Activated naive CD8-positive, alpha-beta T cell (primary cell): ENCODE measurements around the gene TMEM150B.

ENCODE experiments used
- H3K27ac Mint-ChIP-seq: one replicate; pipeline ENCODE4 v1.8.0; 2021; ENCODE audit warnings: mixed read lengths
- H3K27me3 Mint-ChIP-seq: one replicate; pipeline ENCODE4 v1.8.0; 2021; ENCODE audit warnings: mixed read lengths
- H3K36me3 Mint-ChIP-seq: one replicate; pipeline ENCODE4 v1.8.0; 2021; ENCODE audit warnings: mixed read lengths
- H3K4me1 Mint-ChIP-seq: one replicate; pipeline ENCODE4 v1.8.0; 2021; ENCODE audit warnings: low read depth, mixed read lengths
- H3K4me3 Mint-ChIP-seq: one replicate; pipeline ENCODE4 v1.8.0; 2021; ENCODE audit warnings: mild to moderate bottlenecking, mixed read lengths
- H3K9me3 Mint-ChIP-seq: one replicate; pipeline ENCODE4 v1.8.0; 2021; ENCODE audit warnings: low read depth, mixed read lengths

The TMEM150B gene

DNA sequence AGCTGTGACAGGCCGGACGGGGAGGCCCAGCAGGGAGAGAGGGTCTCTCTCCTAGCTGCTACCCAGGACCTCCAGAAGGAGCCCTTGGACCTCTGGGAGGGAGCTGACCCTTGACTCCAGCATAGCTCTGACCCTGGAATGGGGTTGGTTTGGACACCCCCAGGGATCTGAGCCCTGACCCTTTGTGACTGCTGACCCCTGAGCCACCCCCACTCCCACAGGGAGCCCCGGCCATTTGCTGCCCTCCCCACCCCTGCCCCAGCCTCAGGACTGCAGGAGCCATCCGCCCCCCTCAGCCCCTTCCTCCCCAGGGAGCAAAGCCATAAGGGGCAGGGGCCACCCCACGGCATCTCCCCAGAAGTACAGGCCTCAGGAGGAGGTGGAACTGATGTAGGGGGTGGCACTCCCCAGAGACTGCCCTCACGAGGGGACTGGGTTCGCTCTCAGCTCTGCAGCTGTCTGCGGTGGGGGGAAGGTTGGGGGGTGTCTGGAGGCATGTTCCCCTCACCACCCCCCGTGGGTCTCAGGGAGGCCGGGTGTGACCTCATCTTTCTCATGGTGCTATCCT, 22.4 kb upstream of the TMEM150B start:
- Mint-ChIP-seq H3K36me3 (no peaks in the 10 kb centered on the region), H3K9me3 (no peaks in the 10 kb centered on the region), H3K4me1 (peaks cover 9% of the 10 kb centered on the region), H3K27ac (no peak overlapping the region), H3K4me3 (no peak overlapping the region), H3K27me3 (peaks cover 3% of the 10 kb centered on the region)

DNA sequence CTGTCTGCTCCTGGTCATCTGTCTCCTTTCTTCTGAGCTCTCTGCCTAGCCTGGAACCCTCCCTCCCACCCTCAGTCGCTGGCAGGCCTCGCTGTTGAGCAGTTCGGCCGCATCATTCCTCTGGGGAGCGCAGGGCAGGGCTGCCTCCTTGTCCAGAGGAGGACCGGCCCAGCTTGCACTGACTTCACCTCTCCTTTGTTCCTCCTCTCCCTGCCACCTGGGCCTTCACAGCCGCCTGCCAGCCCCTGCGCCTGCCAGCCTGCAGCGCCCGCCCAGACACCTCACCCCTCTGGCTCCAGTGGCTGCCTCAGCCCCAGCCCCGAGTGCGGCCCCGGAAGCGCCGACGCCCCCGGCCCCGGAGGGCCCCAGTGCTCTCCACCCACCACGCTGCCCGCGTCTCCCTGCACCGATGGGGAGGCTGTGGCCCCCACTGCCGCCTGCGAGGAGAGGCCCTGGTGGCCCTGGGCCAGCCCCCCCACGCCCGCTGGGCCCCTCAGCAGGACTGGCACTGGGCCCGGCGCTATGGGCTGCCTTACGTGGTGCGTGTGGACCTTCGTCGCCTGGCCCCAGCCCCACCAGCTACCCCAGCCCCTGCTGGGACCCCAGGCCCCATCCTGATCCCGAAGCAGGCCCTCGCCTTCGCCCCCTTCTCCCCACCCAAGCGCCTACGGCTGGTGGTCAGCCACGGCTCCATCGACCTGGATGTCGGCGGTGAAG, 21.7 kb upstream of the TMEM150B start:
- no peak overlapping the region for H3K4me3 Mint-ChIP-seq
- peaks cover 5% of the 10 kb centered on the region for H3K4me1 Mint-ChIP-seq
- H3K9me3 Mint-ChIP-seq, result no peaks in the 10 kb centered on the region
- H3K27me3 Mint-ChIP-seq, result peaks cover 2% of the 10 kb centered on the region
- no peaks in the 10 kb centered on the region for H3K36me3 Mint-ChIP-seq
- H3K27ac Mint-ChIP-seq, result no peak overlapping the region

DNA sequence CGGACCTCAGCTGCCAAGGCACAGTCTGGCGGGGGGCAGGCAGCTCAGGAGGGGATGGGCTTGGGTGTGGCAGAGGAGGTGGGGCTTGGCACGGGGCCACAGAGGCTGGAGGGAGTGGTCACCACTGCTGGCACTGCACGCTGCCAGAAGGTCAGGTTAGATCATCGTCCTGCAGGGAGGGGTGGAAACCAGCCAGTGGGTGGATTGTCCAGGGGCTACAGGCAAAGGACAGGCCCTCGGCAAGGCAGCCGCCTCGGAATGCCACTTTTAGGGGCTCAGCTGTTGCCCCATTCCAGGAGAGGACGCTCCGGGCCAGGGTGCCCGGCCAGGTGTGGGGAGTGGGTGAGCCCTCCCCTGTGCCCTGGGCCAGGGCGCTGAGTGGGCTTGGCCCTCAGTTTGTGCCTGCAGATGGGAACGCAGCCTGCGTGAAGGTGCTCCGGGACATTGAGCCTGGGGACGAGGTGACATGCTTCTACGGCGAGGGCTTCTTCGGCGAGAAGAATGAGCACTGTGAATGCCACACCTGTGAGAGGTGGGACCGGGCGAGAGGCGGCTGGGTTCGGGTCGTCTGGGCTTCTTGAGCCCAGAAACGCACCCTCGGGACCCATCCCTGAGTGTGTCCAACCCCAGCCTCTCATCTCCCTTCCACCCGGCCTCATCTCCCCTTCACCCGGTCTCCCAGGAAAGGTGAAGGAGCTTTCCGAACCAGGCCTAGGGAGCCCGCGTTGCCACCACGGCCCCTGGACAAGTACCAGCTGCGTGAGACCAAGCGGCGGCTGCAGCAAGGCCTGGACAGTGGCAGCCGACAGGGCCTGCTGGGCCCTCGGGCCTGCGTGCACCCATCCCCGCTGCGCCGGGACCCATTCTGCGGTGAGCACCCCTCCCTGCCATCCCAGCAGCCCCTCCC, 20.9 kb upstream of the TMEM150B start:
- H3K4me1 Mint-ChIP-seq, result peaks cover 4% of the 10 kb centered on the region
- no peak overlapping the region for H3K4me3 Mint-ChIP-seq
- H3K9me3 Mint-ChIP-seq, result no peaks in the 10 kb centered on the region
- H3K36me3 Mint-ChIP-seq, result no peaks in the 10 kb centered on the region
- no peaks in the 10 kb centered on the region for H3K27me3 Mint-ChIP-seq
- H3K27ac Mint-ChIP-seq, result no peak overlapping the region

DNA sequence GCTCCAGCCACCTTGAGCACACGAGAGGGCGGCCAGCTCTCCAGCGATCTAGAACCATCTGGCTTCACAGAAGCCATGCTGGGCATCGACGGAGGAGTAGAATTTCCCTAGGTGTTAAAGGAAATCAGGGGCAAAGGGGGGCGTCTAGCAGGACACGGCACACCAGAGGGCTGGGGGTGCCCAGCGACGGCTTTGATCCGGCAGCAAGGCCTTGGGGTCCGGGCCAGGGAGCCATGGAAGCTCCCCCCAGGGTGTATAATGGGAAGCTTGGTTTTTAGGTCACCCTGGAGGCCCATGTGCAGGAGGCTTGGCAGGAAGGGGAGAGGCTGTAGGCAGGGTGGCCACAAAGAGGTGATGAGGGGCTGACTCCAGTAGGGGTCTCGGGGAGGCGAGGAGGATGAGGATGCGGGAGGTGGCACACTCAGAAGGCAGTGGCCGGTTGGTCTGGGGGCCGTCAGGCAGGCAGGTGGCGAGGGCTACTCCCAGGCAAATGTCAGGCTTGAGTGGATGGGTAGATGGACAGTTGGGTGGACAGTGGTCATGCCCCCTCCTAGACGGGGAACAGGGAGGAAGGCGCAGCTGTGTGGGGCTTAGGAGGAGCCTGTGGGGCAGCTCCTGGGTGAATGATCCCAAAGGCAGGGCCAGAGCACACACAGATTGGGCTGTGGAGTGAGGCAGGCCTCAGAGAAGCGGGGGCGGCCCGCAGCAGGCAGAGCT, 20.1 kb upstream of the TMEM150B start:
- Mint-ChIP-seq H3K36me3 (no peaks in the 10 kb centered on the region), H3K4me1 (peaks cover 7% of the 10 kb centered on the region), H3K27ac (no peak overlapping the region), H3K4me3 (no peak overlapping the region), H3K9me3 (no peaks in the 10 kb centered on the region), H3K27me3 (no peaks in the 10 kb centered on the region)

DNA sequence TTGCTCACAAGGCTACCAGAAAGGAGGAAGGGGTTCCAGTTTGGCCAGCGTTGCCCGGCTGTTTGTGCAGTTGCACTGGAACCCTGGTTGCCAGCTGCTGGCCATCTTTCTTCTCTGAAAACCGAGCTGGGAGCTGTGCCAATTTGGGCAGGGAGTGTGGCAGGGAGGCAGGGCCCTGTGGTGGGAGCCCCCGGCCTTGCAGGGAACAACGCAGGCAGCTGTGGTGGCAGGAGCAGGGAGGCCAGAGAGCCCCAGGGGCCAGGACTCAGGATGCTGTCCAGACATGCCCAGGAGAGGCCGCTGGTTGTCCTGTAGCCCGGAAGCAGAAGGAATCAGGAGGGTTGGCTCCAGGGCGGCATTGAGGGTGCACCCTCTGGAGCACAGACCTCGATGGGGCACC, 19.3 kb upstream of the TMEM150B start:
- Mint-ChIP-seq H3K4me3 (no peak overlapping the region), H3K9me3 (no peaks in the 10 kb centered on the region), H3K27me3 (no peaks in the 10 kb centered on the region), H3K36me3 (no peaks in the 10 kb centered on the region), H3K4me1 (peaks cover 9% of the 10 kb centered on the region), H3K27ac (no peak overlapping the region)

DNA sequence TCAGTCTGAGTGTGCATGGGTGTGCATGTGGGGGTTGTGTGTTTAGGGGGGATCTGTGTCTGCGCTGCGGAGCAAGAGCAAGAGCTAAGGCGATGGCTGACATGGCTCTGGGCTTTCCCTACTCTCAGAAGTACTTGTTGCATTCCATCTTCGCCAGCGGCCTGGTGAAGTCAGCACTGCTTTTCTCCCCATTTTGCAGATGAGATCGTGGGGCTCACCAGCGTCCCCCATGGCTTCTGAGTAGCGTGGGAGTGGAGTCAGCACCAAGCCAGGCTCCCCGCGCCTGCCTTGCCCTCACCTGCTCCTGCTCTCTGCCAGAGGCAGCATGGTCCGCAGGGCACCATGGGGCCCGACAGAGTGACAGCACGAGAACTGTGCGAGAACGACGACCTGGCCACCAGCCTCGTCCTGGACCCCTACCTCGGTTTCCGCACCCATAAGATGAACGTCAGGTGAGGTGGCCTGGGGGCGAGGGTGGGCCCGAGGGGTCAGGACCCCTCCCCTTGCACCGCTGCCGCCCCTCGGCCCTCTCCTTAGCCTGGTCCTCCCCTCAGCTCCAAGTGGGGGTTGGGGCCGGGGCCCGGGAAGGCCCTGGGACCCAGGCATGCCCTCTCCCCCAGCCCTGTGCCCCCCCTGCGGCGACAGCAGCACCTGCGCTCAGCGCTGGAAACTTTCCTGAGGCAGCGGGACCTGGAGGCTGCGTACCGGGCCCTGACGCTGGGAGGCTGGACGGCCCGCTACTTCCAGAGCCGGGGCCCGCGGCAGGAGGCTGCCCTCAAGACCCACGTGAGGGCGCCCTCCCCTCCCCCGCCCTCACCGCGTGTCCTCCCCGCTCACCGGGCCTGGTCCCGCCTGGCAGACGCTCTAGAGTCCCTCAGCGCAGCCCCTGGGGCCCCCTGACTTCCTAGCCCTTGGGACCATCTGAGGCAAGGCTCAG, 16.7 kb upstream of the TMEM150B start:
- Mint-ChIP-seq H3K36me3 (no peaks in the 10 kb centered on the region), H3K27ac (peak overlapping the region; percentile 46), H3K9me3 (no peaks in the 10 kb centered on the region), H3K27me3 (no peaks in the 10 kb centered on the region), H3K4me3 (peak overlapping the region; percentile 74), H3K4me1 (peaks cover 16% of the 10 kb centered on the region)

DNA sequence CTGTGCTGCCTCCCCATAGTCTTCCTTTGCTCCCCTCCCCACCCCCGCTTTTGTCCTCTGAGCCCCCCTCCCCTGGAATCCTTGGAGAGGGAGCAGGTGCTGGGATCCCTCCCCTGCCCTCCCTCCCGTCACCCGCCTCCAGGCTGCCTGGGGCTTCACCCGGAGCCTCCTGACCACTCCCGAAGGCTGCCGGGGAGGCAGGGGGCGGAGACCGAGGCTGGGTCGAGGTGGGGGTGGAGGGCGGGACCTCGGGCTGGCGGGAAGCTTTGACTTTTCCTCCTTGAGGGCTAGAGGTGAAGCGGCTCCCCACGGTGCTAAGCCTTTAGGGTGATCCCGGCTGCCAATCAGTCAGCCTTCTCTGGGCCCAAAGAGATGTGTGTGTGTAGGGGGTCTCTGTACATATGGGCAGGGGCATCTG, 16.0 kb upstream of the TMEM150B start:
- H3K36me3 Mint-ChIP-seq, result no peaks in the 10 kb centered on the region
- no peaks in the 10 kb centered on the region for H3K9me3 Mint-ChIP-seq
- peak overlapping the region; percentile 46 for H3K27ac Mint-ChIP-seq

DNA sequence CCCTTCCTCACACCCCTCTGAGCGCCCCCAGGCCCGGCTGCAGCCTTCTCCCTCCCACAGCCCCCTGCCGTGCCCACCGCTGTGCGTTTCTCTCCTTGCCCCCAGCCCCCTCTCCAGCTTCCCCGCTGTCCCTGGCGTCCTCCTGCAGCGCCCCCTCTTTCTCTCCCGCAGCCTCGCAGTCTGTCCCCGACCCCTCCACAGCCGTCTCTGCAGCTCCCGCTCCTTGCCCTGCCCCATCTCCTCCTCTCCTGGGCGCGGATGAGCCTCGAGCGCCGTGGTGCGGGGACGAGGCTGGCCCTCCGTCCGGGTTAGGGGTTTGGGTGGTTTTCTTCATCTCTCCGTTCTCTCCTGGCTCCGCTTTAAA, 15.6 kb upstream of the TMEM150B start:
- H3K27ac Mint-ChIP-seq, result peak overlapping the region; percentile 1

More for the DNA sequence above, 16.0 kb upstream of the TMEM150B start:
- peaks cover 16% of the 10 kb centered on the region for H3K4me1 Mint-ChIP-seq
- peak overlapping the region; percentile 85 for H3K4me3 Mint-ChIP-seq
- no peaks in the 10 kb centered on the region for H3K27me3 Mint-ChIP-seq

DNA sequence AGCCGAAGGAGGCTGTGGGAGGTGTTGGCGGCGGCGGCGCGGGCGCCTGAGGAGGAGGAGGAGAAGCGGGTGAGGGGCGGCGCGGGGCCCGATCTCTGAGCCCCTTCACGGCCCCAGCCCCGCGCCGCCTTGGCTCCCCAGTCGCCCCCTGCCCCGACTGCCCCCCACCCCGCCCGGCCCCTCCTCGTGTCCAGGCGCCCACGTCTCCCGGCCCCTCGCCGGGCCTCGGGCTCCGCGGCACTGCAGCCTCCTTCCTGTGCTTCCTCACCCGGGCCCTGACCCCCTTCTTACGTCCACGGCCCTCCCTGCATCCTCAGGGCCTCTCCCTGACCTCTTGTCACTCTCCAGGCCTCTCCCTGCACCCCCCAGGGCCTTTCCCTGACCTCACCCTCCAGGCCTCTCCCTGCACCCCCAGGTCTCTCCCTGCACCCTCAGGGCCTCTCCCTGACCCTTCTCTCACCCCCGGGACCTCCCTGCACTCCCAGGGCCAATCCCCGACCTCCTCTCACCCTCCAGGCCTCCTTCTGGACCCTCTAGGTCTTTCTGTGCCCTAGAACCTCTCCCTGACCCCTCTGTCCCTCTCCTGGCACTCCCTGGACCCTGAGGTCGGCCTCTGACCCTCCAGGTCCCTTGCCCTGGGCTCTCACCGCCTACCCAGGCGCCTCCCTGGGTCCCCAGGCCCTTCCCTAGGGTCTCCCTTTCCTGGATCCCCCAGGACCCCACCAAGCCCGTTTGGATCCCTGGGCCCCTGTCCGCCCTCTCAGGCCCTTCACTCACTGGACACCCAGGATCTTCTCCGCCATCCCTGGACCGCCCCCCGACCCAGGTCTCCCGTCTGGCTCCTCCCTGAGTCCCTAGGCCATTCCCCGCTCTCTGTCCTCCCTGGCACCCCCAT, 15.0 kb upstream of the TMEM150B start:
- H3K4me3 Mint-ChIP-seq, result peak overlapping the region; percentile 89
- no peaks in the 10 kb centered on the region for H3K27me3 Mint-ChIP-seq
- H3K4me1 Mint-ChIP-seq, result peaks cover 16% of the 10 kb centered on the region
- peak overlapping the region; percentile 87 for H3K27ac Mint-ChIP-seq
- H3K9me3 Mint-ChIP-seq, result no peaks in the 10 kb centered on the region
- no peaks in the 10 kb centered on the region for H3K36me3 Mint-ChIP-seq

More for the DNA sequence above, 15.6 kb upstream of the TMEM150B start:
- Mint-ChIP-seq H3K4me3 (peak overlapping the region; percentile 85), H3K4me1 (peaks cover 16% of the 10 kb centered on the region), H3K9me3 (no peaks in the 10 kb centered on the region), H3K27me3 (no peaks in the 10 kb centered on the region), H3K36me3 (no peaks in the 10 kb centered on the region)

DNA sequence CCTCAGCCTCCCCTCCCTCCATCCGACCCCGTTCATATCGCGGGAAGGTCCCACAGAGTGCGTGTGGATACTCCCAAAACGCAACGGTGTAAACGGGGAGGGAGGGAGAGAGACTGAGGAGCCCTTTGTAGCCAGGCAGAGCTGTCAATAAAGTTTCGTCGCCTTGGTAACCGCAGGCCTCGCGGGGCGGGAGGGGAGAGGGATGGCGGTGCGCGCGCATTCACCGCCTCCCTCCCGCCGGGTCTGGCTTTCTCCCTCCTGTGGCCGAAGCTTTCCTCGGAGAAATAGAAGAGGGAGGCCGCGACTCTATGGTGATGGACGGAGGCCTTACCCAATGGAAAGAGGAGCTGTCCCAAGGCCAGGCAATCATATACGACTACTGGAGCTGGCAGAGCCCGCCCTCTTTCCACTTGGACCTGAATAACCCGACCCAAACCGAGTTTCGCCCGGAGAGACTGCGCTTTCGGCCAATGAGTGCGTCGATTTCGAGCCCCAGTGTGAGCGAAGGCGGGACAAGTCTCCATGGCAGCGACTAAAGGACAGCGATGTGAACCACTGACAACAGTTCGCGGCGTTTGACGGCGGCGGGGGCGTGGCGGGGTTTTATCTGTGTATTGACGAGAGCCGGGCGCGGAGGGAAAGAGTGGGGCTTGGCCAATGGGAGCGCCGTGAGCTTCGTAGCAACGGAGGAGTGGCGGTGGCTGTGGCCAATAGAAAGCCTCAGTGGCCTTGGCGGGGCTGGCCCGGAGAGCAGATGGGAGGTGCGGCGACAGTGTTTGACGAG, 14.2 kb upstream of the TMEM150B start, which contains the start of gene KMT5C:
TSS of gene KMT5C (plus strand) at position 772 of the 784 bp plus-strand sequence. CDS start 2,061 bp downstream, outside the sequence.
- Mint-ChIP-seq H3K27ac (peak within 1 kb of the TSS; percentile 87), H3K4me1 (peaks cover 16% of the 10 kb centered on the region), H3K36me3 (no peaks in the 10 kb centered on the region), H3K9me3 (no peaks in the 10 kb centered on the region), H3K27me3 (no peaks in the 10 kb centered on the region), H3K4me3 (peak within 1 kb of the TSS; percentile 89)

DNA sequence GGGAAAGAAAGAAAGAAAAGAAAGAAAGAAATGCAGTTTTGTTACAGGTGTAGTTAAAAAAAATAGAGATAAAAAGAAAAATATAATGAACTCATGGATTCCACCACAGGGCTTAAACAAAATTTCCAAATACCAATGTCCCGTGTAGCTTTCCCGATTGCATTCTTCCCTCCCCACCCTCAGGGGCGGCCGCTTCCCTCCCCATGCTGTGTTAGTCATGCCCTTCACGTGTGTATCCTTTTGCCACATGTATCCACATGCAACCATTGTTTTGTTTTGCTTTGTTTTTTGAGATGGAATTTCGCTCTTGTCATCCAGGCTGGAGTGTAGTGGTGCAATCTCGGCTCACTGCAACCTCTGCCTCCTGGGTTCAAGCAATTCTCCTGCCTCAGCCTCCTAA, 11.0 kb upstream of the TMEM150B start:
- H3K27me3 Mint-ChIP-seq, result peaks cover 1% of the 10 kb centered on the region
- peaks cover 13% of the 10 kb centered on the region for H3K4me1 Mint-ChIP-seq
- H3K27ac Mint-ChIP-seq, result no peak overlapping the region
- no peaks in the 10 kb centered on the region for H3K9me3 Mint-ChIP-seq
- no peaks in the 10 kb centered on the region for H3K36me3 Mint-ChIP-seq
- no peak overlapping the region for H3K4me3 Mint-ChIP-seq

DNA sequence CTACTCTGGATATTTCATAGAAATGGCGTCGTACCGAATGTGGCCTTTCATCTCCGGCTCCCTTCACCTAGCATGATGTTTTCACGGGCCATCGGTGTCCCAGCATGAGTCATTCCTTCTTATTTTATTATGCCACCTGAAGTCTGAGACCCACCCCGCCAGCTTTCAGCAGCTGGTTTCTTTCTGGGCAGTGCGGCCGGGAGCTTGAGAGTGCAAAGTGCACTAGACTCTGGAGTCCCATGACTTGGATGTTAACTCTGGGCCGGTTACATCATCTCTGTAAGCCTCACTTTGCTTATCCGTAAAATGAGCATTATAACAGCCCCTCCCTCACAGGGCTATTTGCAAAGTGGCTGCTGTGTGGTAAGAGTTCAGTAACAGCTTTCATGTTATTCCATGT, 8.7 kb upstream of the TMEM150B start:
- no peak overlapping the region for H3K4me3 Mint-ChIP-seq
- H3K27me3 Mint-ChIP-seq, result peaks cover 3% of the 10 kb centered on the region
- H3K27ac Mint-ChIP-seq, result no peak overlapping the region
- H3K9me3 Mint-ChIP-seq, result no peaks in the 10 kb centered on the region
- peaks cover 6% of the 10 kb centered on the region for H3K4me1 Mint-ChIP-seq
- H3K36me3 Mint-ChIP-seq, result no peaks in the 10 kb centered on the region
